ENCODE results near the gene MRPL10. TPM values are rescaled to one million over a fixed set of nuclear protein-coding genes. Genes with fewer than 3 reads are reported as not detected.
A peak's percentile ranks its signal among the peaks of the same experiment; 100 is the strongest.

The MRPL10 gene
- total RNA-seq, 5 donors from 2014 or later (not counting 1 experiment from before 2014, with no cell fraction given) = 34.1 to 60.1 (median 41.6) TPM

DNA sequence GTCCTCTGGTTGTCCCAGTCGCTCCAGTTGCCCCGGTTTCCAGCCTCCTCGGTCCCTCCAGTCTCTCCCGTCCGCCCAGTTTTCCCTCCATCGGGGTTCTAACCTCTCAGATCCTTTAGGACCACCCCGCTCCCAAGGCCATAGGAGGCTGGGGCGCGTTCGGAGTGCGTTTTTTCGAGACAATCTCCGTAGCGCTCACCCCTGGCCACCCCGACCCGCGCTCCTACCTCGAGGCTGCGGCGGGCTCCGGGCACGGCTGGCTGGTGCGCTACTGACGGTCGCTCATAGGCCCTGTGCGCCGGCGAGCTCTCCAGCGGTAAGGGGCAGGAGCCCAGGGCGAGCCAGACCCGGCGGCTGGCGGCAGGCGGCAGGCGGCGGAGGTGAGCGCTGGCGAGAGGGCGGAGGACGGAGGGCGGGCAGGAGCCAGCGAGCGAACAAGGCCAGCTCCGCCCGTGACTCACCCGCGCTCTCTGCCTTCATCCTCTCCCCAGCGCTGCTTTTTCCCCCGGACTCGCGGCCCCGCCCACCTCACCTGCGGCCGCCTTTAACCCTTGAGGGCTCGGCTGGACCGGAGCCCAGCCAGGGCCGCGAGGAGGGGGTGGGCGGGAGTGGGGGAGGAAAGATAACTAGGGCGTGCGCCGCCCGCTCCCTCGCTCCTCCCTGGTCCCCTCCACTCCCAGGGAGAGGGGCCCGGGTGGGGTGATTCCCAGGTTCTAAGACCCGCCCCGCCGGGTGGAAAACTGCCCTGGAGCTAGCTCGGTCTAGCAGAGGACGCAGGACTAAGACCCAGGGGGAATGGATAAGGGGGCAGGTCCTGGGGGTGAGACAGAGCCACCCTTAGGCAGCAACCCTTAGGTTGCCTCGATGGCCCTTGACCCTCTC lies 19.6 kb upstream of the MRPL10 start, which contains the start of gene SP6:
TSS of gene SP6 (minus strand) at position 472 of the 882 bp plus-strand sequence. CDS start 2,734 bp downstream, outside the sequence.
- Mint-ChIP-seq H3K9me3 (no peaks in the 10 kb centered on the region), H3K4me1 (peaks cover 23 to 40% (median 36%) of the 10 kb centered on the region in 3 donors), H3K27me3 (peaks cover 71 to 82% of the 10 kb centered on the region in 2 donors), H3K4me3 (peak within 1 kb of the TSS; percentile 41 to 73 (median 45)), H3K36me3 (no peaks in the 10 kb centered on the region), H3K27ac (peak within 1 kb of the TSS in 1 of 2 donors; percentile 8)
- 12% methylated on average over 51 of the region's 71 CpGs for WGBS (ENCODE audit: insufficient coverage)
- H3K36me3 ChIP-seq (ENCODE audit: control insufficient read depth in 2 of 2, extremely low read depth in 1 of 2, insufficient read depth in 1 of 2, low read length in 1 of 2) = no peaks in the 10 kb centered on the region
- H3K4me1 ChIP-seq (ENCODE audit: control insufficient read depth in 1 of 2, extremely low read depth in 1 of 2, insufficient read depth in 2 of 2, low read length in 2 of 2) = peaks cover 4 to 43% of the 10 kb centered on the region in 2 experiments
- ChIA-PET CTCF (interaction anchor here in 1 of 2 donors (0.9 kb wide), 1 partner anchor 9 kb away, joined by 3 read pairs; no protein-coding TSS in a partner anchor), POLR2A (interaction anchor here in 1 of 2 donors (0.6 kb wide), 1 partner anchor 71 kb away, joined by 5 read pairs; no protein-coding TSS in a partner anchor)
- ATAC-seq (replicated peaks in 1 of 4) (peak; percentile 77 to 95 (median 90)), DNase-seq (peak in 30 of 35 experiments; percentile 16 to 72 (median 39))
- peak within 1 kb of the TSS; percentile 12 to 55 for H3K4me3 ChIP-seq (ENCODE audit: control insufficient read depth in 1 of 2, extremely low read depth in 1 of 2, low read length in 1 of 2)
- peaks cover 24 to 86% of the 10 kb centered on the region in 2 experiments for H3K27me3 ChIP-seq (replicated peaks in 1 of 2; ENCODE audit: control insufficient read depth in 2 of 2, extremely low read depth in 1 of 2, insufficient read depth in 2 of 2, low read length in 1 of 2)
- H3K27ac ChIP-seq (ENCODE audit: low read length) = no peak within 1 kb of the TSS
- no peaks in the 10 kb centered on the region for H3K9me3 ChIP-seq

DNA sequence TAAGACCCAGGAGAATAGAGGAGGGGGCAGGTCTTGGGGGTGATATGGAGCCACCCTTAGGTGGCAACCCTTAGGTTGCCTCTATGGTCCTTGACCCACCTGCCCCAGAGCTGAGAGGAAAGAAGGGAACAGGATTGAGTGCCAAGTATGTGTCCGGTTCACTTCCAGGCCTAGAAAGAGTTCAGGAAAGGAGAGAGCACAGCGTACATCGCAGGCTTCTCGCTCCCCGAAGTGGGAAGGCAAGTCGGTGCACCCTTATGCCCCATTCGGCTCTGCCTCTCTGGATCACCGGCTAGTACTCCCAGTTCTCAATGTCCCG lies 19.0 kb upstream of the MRPL10 start:
- Mint-ChIP-seq H3K27ac (no peak overlapping the region), H3K27me3 (peaks cover 74 to 82% of the 10 kb centered on the region in 2 donors), H3K4me1 (peaks cover 23 to 40% (median 36%) of the 10 kb centered on the region in 3 donors), H3K9me3 (no peaks in the 10 kb centered on the region), H3K4me3 (peak overlapping the region; percentile 41 to 73 (median 45)), H3K36me3 (no peaks in the 10 kb centered on the region)
- DNase-seq (no peak), ATAC-seq (replicated peaks in 1 of 4) (no peak)
- no peak overlapping the region for H3K27ac ChIP-seq (ENCODE audit: low read length)
- ChIA-PET CTCF (interaction anchor here in 1 of 2 donors (0.9 kb wide), 1 partner anchor 9 kb away, joined by 3 read pairs; no protein-coding TSS in a partner anchor), POLR2A (interaction anchor here in 1 of 2 donors (0.6 kb wide), 1 partner anchor 70 kb away, joined by 5 read pairs; no protein-coding TSS in a partner anchor)
- H3K27me3 ChIP-seq (replicated peaks in 1 of 2; ENCODE audit: control insufficient read depth in 2 of 2, extremely low read depth in 1 of 2, insufficient read depth in 2 of 2, low read length in 1 of 2) = peaks cover 28 to 86% of the 10 kb centered on the region in 2 experiments
- H3K4me3 ChIP-seq (ENCODE audit: control insufficient read depth in 1 of 2, extremely low read depth in 1 of 2, low read length in 1 of 2) = peak overlapping the region; percentile 12 to 55
- H3K4me1 ChIP-seq (ENCODE audit: control insufficient read depth in 1 of 2, extremely low read depth in 1 of 2, insufficient read depth in 2 of 2, low read length in 2 of 2) = peaks cover 4 to 43% of the 10 kb centered on the region in 2 experiments
- no peaks in the 10 kb centered on the region for H3K9me3 ChIP-seq
- H3K36me3 ChIP-seq (ENCODE audit: control insufficient read depth in 2 of 2, extremely low read depth in 1 of 2, insufficient read depth in 1 of 2, low read length in 1 of 2) = no peaks in the 10 kb centered on the region
- WGBS (ENCODE audit: insufficient coverage) = 80% methylated on average over 9 of the region's 9 CpGs

DNA sequence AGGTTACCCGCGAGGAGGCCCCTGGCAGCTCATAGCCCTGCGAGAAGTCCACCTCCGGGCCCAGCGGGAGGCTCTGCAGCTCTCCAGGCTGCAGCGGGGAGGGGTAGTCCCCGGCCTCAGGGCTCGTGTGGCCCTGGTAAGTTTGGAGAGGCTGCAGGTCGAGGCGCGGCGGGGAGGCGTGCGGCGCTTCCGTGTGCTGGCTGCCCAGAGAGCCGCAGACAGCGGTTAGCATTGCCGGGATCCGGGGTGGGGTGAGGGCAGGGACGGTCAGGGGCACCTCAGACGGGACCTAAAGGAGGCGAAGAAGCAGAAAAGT lies 16.8 kb upstream of the MRPL10 start:
- peaks cover 4 to 43% of the 10 kb centered on the region in 2 experiments for H3K4me1 ChIP-seq (ENCODE audit: control insufficient read depth in 1 of 2, extremely low read depth in 1 of 2, insufficient read depth in 2 of 2, low read length in 2 of 2)
- no peaks in the 10 kb centered on the region for H3K9me3 ChIP-seq
- peaks cover 61 to 74% of the 10 kb centered on the region in 2 donors for H3K27me3 Mint-ChIP-seq
- H3K27ac Mint-ChIP-seq = no peak overlapping the region
- H3K27ac ChIP-seq (ENCODE audit: low read length) = no peak overlapping the region
- no peaks in the 10 kb centered on the region for H3K36me3 ChIP-seq (ENCODE audit: control insufficient read depth in 2 of 2, extremely low read depth in 1 of 2, insufficient read depth in 1 of 2, low read length in 1 of 2)
- H3K36me3 Mint-ChIP-seq = no peaks in the 10 kb centered on the region
- no peaks in the 10 kb centered on the region for H3K9me3 Mint-ChIP-seq
- DNase-seq = no peak
- H3K4me1 Mint-ChIP-seq = peaks cover 24 to 34% (median 31%) of the 10 kb centered on the region in 3 donors
- ChIA-PET POLR2A (interaction anchor here in 1 of 2 donors (0.5 kb wide), 1 partner anchor 172 kb away, joined by 4 read pairs; no protein-coding TSS in a partner anchor), CTCF (interaction anchor here in 1 of 2 donors (1.0 kb wide), 1 partner anchor 41 kb away, joined by 3 read pairs; no protein-coding TSS in a partner anchor)
- ATAC-seq (replicated peaks in 1 of 4) = no peak
- no peak overlapping the region for H3K4me3 ChIP-seq (ENCODE audit: control insufficient read depth in 1 of 2, extremely low read depth in 1 of 2, low read length in 1 of 2)
- peaks cover 23 to 94% of the 10 kb centered on the region in 2 experiments for H3K27me3 ChIP-seq (replicated peaks in 1 of 2; ENCODE audit: control insufficient read depth in 2 of 2, extremely low read depth in 1 of 2, insufficient read depth in 2 of 2, low read length in 1 of 2)
- no peak overlapping the region for H3K4me3 Mint-ChIP-seq
- WGBS (ENCODE audit: insufficient coverage) = 64% methylated on average over 7 of the region's 23 CpGs

DNA sequence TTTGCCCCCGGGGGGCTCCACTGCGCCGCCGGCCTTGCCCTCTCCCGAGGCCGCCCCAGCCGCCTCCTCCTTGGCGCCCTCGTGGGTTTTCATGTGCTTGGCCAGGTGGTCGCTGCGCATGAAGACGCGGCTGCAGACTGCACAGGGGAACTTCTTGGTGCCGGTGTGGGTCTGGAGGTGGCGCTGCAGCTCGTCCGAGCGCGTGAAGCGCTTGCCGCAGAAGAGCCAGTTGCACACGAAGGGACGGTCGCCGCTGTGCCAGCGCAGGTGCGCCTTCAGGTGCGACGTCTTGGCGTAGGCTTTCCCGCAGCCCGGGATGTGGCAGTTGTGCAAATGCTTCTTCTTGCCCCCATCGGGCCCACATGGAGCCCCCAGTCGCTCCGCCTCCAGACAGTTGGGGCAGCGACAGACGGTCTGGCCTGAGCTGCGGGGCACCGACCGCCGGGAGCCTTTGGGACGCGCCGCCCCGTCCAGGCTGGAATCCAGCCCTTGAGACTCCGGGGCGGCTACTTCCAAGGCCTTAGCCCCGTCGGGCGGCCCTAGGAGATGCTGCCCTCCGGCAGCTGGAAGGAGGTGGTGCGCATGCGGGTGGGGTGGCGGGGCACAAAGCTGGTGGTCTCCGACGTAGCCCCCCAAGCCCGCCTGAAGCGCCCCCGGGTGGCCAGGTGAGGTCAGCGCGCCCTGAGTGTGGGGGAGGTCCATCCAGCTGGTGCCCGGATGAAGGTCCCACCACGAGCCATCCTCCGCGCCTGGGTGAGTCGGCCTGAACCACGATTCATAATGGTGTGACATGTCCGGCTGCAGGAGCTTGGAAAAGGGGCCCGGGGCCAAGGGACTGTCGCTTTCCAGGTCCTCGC lies 16.2 kb upstream of the MRPL10 start:
- ATAC-seq (replicated peaks in 1 of 4) = peak in 1 of 4 experiments; percentile 63
- peaks cover 56 to 69% of the 10 kb centered on the region in 2 donors for H3K27me3 Mint-ChIP-seq

DNA sequence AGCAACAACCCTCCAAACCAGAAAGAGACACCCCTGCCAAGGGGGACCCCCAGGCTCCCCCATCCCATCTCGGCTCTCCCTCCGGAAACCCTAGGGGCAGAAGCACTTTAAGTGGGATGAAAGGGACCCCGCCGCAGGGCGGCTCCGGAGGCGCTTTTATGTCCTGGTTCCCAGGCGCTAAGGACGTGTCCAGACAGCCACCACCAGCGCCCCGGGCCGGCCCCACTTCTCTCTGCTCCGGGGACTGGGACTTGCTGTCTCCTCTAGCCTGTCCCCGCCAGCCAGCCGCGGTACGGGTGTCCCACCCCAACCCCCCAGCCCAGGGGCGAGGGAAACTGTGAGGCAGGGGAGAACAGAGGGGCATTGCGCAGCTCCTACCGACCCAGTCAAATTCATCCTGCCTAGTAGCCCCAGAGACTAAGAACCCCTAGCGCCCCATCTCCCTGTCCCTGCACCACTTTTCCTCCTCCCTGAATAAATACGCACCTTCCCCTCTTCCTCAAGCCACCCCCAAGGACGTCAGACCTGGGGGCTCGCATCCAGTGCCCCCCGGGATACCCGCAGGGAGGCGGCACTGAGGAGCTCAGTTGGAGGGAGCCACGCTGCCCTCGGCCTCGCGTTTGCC lies 15.5 kb upstream of the MRPL10 start:
- no peaks in the 10 kb centered on the region for H3K9me3 ChIP-seq
- CTCF ChIA-PET = interaction anchor here in 1 of 2 donors (0.6 to 3.1 kb wide), 2 partner anchors 43 to 232 kb away, joined by 4 to 25 read pairs; no protein-coding TSS in a partner anchor
- Mint-ChIP-seq H3K27ac (peak overlapping the region in 1 of 2 donors; percentile 36), H3K36me3 (no peaks in the 10 kb centered on the region), H3K4me1 (peaks cover 27 to 36% (median 34%) of the 10 kb centered on the region in 3 donors), H3K9me3 (no peaks in the 10 kb centered on the region), H3K4me3 (peak overlapping the region in 1 of 3 donors; percentile 44), H3K27me3 (peaks cover 48 to 62% of the 10 kb centered on the region in 2 donors)
- no peak overlapping the region for H3K27ac ChIP-seq (ENCODE audit: low read length)
- WGBS (ENCODE audit: insufficient coverage) = 17% methylated on average over 19 of the region's 31 CpGs
- ATAC-seq (replicated peaks in 1 of 4) = no peak
- no peak for DNase-seq
- no peaks in the 10 kb centered on the region for H3K36me3 ChIP-seq (ENCODE audit: control insufficient read depth in 2 of 2, extremely low read depth in 1 of 2, insufficient read depth in 1 of 2, low read length in 1 of 2)
- H3K4me3 ChIP-seq (ENCODE audit: control insufficient read depth in 1 of 2, extremely low read depth in 1 of 2, low read length in 1 of 2) = peak overlapping the region in 1 of 2 donors; percentile 32
- H3K4me1 ChIP-seq (ENCODE audit: control insufficient read depth in 1 of 2, extremely low read depth in 1 of 2, insufficient read depth in 2 of 2, low read length in 2 of 2) = peaks cover 4 to 38% of the 10 kb centered on the region in 2 experiments
- POLR2A ChIA-PET = no interaction called here
- peaks cover 20 to 80% of the 10 kb centered on the region in 2 experiments for H3K27me3 ChIP-seq (replicated peaks in 1 of 2; ENCODE audit: control insufficient read depth in 2 of 2, extremely low read depth in 1 of 2, insufficient read depth in 2 of 2, low read length in 1 of 2)

More for the DNA sequence above, 16.2 kb upstream of the MRPL10 start:
- Histone ChIP-seq H3K36me3 (ENCODE audit: control insufficient read depth in 2 of 2, extremely low read depth in 1 of 2, insufficient read depth in 1 of 2, low read length in 1 of 2) (no peaks in the 10 kb centered on the region), H3K27me3 (replicated peaks in 1 of 2; ENCODE audit: control insufficient read depth in 2 of 2, extremely low read depth in 1 of 2, insufficient read depth in 2 of 2, low read length in 1 of 2) (peaks cover 22 to 88% of the 10 kb centered on the region in 2 experiments), H3K4me3 (ENCODE audit: control insufficient read depth in 1 of 2, extremely low read depth in 1 of 2, low read length in 1 of 2) (peak overlapping the region in 1 of 2 donors; percentile 15), H3K27ac (ENCODE audit: low read length) (no peak overlapping the region), H3K4me1 (ENCODE audit: control insufficient read depth in 1 of 2, extremely low read depth in 1 of 2, insufficient read depth in 2 of 2, low read length in 2 of 2) (peaks cover 4 to 43% of the 10 kb centered on the region in 2 experiments), H3K9me3 (no peaks in the 10 kb centered on the region)
- ChIA-PET CTCF (interaction anchor here (1.0 to 3.1 kb wide), 2 partner anchors 42 to 43 kb away, joined by 3 to 25 read pairs; no protein-coding TSS in a partner anchor), POLR2A (no interaction called here)
- DNase-seq = peak in 14 of 35 experiments; percentile 4 to 53 (median 32)
- WGBS (ENCODE audit: insufficient coverage) = 30% methylated on average over 69 of the region's 71 CpGs
- no peaks in the 10 kb centered on the region for H3K36me3 Mint-ChIP-seq
- no peaks in the 10 kb centered on the region for H3K9me3 Mint-ChIP-seq
- H3K27ac Mint-ChIP-seq = no peak overlapping the region
- peaks cover 28 to 38% (median 35%) of the 10 kb centered on the region in 3 donors for H3K4me1 Mint-ChIP-seq
- peak overlapping the region in 1 of 3 donors; percentile 44 for H3K4me3 Mint-ChIP-seq
